Suprapubic skin (tissue), 4 donors: ENCODE measurements around the gene DBR1. TPM values are rescaled to one million over a fixed set of nuclear protein-coding genes. Genes with fewer than 3 reads are reported as not detected.

Experiments
- DNase-seq, 2 donors: peaks; one replicate each; pipeline ENCODE4 v3.0.0-alpha.2; 2019; ENCODE audit warnings: low spot score in 2 of 2
- H3K27ac ChIP-seq: fragments of 200-600 bp; sonication (generic); one replicate; pipeline ENCODE4 v1.5.1; 2019
- H3K27me3 ChIP-seq: fragments of 200-600 bp; sonication (generic); one replicate; pipeline ENCODE4 v1.5.1; 2019
- H3K36me3 ChIP-seq: fragments of 200-600 bp; sonication (generic); one replicate; pipeline ENCODE4 v1.5.1; 2019
- H3K4me1 ChIP-seq: fragments of 200-600 bp; sonication (generic); one replicate; pipeline ENCODE4 v1.5.1; 2019
- H3K4me3 ChIP-seq: fragments of 200-600 bp; sonication (generic); one replicate; pipeline ENCODE4 v1.5.1; 2019; ENCODE audit warnings: mild to moderate bottlenecking
- H3K9me3 ChIP-seq: fragments of 200-600 bp; sonication (generic); one replicate; pipeline ENCODE4 v1.5.1; 2019
- CTCF ChIP-seq, 2 donors: fragments of 200-600 bp in 1 of 2; fragments of 450-650 bp in 1 of 2; sonication (generic) in 1 of 2; IDR thresholded peaks; one replicate each; pipeline ENCODE4 v1.5.1; 2016 to 2019; ENCODE audit warnings: antibody characterized with exemption in 2 of 2, mild to moderate bottlenecking in 1 of 2, moderate library complexity in 1 of 2
- EP300 ChIP-seq: sonication (generic); formaldehyde crosslinking; IDR thresholded peaks from one replicate; pipeline ENCODE4 v1.6.1; 2017; ENCODE audit warnings: antibody characterized with exemption
- POLR2A ChIP-seq, 2 donors: fragments of 450-650 bp; IDR thresholded peaks; one replicate each; pipeline ENCODE4 v1.6.1; 2017; ENCODE audit warnings: antibody characterized with exemption in 2 of 2, mild to moderate bottlenecking in 2 of 2, moderate library complexity in 2 of 2
- POLR2AphosphoS5 ChIP-seq, 3 donors: sonication (generic); formaldehyde crosslinking; IDR thresholded peaks; one replicate each; pipeline ENCODE4 v1.6.1; 2017; ENCODE audit warnings: antibody characterized with exemption in 3 of 3
- WGBS: methylation state at CpG from one replicate; pipeline ENCODE4 v1.1.5; 2018; 5-methylcytosine and 5-hydroxymethylcytosine counted together
- total RNA-seq, 4 donors: library from RNA; depleted of rRNA; stranded (reverse); fragments of >200 nt; gene quantifications; one replicate each; pipeline ENCODE4 v1.1.0, GENCODE V29; 2016

Gene DBR1
- total RNA-seq, 4 donors from 2014 or later, result 12.7 to 13.3 (median 12.8) TPM

DNA sequence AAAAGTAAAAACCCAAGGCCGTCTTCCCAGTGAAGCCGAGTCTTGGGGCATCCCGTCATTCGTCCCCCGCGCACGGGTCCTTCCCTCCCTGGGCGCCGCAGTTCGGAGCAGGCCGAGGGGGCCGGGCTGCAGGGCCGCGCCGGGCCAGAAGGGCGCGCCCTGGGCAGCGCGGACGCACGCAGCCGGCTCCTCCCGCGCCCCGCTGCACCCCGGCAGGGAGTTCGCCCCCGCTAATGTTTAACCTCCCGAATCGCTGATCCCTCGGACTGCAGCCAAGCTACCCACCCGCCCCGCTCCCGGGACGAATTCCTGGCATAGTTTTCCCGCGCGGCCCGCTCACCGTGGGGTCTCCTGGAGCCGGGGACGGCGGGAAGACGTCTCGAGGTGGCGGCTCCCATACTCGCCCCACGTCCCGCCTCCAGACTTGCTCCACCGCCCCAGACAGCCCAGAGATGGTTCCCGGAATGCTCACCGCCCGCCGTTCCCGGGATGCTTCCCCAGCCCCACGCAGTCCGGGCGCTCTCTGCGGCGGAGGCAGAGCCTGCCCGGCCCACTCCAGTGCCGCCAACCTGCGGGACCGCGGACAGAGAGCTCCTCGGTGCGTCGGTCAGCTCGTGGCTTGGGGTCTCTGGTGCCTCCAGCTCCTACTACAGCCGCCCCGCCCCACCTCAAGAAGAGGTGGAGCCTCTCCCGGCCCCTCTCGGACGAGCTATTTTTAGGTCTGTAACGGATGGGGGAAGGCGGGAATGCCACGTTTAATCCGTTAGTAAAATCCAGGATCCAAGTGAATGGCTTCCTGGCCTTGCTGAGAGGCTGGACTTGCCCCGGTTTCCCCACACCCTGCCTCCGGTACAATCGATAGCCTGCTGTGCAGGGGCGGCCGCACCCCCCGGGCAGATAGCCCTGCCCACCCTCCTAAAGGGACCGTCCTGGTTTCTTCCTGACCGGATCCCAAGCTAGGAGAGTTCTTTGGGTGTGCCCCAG, 59.4 kb downstream of the DBR1 start, which contains the start of gene DZIP1L:
TSS of gene DZIP1L (minus strand) at position 621 of the 984 bp plus-strand sequence. CDS start 11,637 bp downstream, outside the sequence.
- H3K4me3 ChIP-seq, result peak within 1 kb of the TSS; percentile 86
- TF ChIP-seq POLR2AphosphoS5 (IDR thresholded peaks at IDR 0.05), result no peak
- peak in 1 of 2 donors; percentile 73 for TF ChIP-seq CTCF (IDR thresholded peaks at IDR 0.05)
- no peak for TF ChIP-seq POLR2A (IDR thresholded peaks at IDR 0.05)
- no peak for TF ChIP-seq EP300
- no peaks in the 10 kb centered on the region for H3K27me3 ChIP-seq
- under 1% methylated on average over 62 of the region's 86 CpGs for WGBS
- H3K9me3 ChIP-seq, result no peaks in the 10 kb centered on the region
- no peaks in the 10 kb centered on the region for H3K36me3 ChIP-seq
- DNase-seq, result peak; percentile 78 to 86
- H3K27ac ChIP-seq, result peak within 1 kb of the TSS; percentile 91
- H3K4me1 ChIP-seq, result peaks cover 44% of the 10 kb centered on the region

GRCh38 chr3:138114431-138114918, 60.2 kb downstream of the DBR1 start:
- Histone ChIP-seq H3K27me3 (no peaks in the 10 kb centered on the region), H3K36me3 (no peaks in the 10 kb centered on the region), H3K9me3 (no peaks in the 10 kb centered on the region), H3K4me3 (peak overlapping the region; percentile 86), H3K27ac (peak overlapping the region; percentile 91), H3K4me1 (peaks cover 44% of the 10 kb centered on the region)
- 7% methylated on average over 7 of the region's 9 CpGs for WGBS
- DNase-seq, result no peak
- TF ChIP-seq POLR2AphosphoS5 (IDR thresholded peaks at IDR 0.05) (no peak), POLR2A (IDR thresholded peaks at IDR 0.05) (no peak), CTCF (IDR thresholded peaks at IDR 0.05) (no peak), EP300 (no peak)

DNA sequence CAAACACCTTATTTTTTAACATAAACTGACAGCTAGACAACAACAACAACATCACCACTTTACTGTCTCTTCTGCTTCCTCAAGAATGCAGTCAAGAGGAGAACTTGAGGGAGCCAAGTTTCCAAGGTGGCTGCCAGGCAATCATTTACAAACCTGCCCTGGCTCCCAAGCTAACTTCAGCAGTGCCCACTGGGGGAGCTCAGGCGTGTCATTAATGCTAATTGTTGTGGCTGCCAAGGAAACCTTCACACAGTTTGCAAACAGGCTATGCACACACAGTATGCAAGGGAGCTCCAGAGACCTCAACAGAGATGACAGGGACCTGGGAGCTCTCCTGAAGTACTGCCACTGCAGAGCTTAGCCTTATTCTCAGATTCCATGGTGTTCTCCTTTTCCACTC, 61.4 kb downstream of the DBR1 start:
- DNase-seq, result no peak
- Histone ChIP-seq H3K27ac (peak overlapping the region; percentile 91), H3K4me3 (no peak overlapping the region), H3K36me3 (no peaks in the 10 kb centered on the region), H3K9me3 (no peaks in the 10 kb centered on the region), H3K27me3 (no peaks in the 10 kb centered on the region), H3K4me1 (peaks cover 41% of the 10 kb centered on the region)
- WGBS, result 50% methylated on average over 1 of the region's 1 CpG
- TF ChIP-seq CTCF (IDR thresholded peaks at IDR 0.05) (no peak), POLR2AphosphoS5 (IDR thresholded peaks at IDR 0.05) (peak in 1 of 3 donors; percentile 15)

DNA sequence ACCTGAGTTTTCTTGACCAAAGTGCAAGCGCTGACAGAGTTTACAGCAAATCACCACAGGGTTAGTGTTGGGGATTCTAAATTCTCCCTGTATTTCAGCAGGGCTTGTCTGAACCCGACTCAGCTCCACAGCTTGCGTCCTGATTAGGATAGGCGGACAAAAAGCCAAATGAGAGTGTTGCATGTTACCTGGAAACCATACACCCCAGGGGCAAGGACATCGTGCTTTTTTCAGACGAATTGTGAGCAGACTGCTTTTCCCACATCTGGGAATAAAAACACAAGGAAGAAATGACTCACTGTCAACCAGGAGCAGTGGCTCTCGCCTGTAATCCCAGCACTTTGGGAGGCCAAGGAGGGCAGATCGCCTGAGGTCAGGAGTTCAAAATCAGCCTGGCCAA, 62.4 kb downstream of the DBR1 start:
- no peaks in the 10 kb centered on the region for H3K27me3 ChIP-seq
- no peak for DNase-seq
- H3K4me1 ChIP-seq, result peaks cover 41% of the 10 kb centered on the region
- H3K27ac ChIP-seq, result peak overlapping the region; percentile 91
- H3K36me3 ChIP-seq, result no peaks in the 10 kb centered on the region
- no peaks in the 10 kb centered on the region for H3K9me3 ChIP-seq
- no peak overlapping the region for H3K4me3 ChIP-seq
- 47% methylated on average over 8 of the region's 8 CpGs for WGBS
- no peak for TF ChIP-seq POLR2A (IDR thresholded peaks at IDR 0.05)
- TF ChIP-seq EP300, result no peak
- no peak for TF ChIP-seq POLR2AphosphoS5 (IDR thresholded peaks at IDR 0.05)
- TF ChIP-seq CTCF (IDR thresholded peaks at IDR 0.05), result no peak

Other genes with a start within 250 kb of the DBR1 start
- gene CLDN18, start 164.8 kb downstream of the DBR1 start, total RNA-seq, result not detected
- 100 to 1,000 TPM in 1 of 4 donors, 10 to 100 TPM in 3; 16.4 to 129 (median 18.3) TPM for gene DZIP1L, start 59.3 kb downstream of the DBR1 start, total RNA-seq
- gene A4GNT, start 42.5 kb downstream of the DBR1 start, total RNA-seq, result not detected
- 10 to 100 TPM; 32.2 to 86.7 (median 33.3) TPM for gene ARMC8, start 12.4 kb upstream of the DBR1 start, total RNA-seq
- under 1 TPM in 1 of 4 donors, not detected in 3; 0.38 TPM for gene NME9, start 154.9 kb upstream of the DBR1 start, total RNA-seq
- gene MRAS, start 173.7 kb upstream of the DBR1 start, total RNA-seq, result 10 to 100 TPM; 10.1 to 39.8 (median 20.1) TPM